ENCODE results near the gene KPRP.

DNA sequence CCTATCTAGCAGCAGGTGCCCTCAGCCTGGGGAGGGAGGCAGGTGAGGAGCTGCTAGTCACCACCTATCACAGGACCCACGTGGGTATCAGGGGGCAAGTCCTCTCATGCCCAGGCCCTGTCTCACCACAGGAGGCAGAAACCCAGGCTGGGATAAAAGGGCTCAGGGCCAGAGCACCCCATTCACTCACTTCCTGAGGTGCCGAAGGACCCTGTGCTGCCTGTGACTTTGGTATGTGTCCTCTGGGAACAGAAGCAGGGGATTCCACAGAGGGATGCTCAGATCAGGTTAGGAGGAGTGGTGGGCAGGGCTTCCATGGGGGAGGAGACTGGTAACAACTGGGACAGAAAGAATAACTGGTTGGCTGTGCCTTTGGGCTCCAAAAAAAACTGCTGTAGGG lies 28.3 kb downstream of the KPRP start, which contains the start of gene LCE1E:
- TF ChIP-seq GATA1 (IDR thresholded peaks at IDR 0.05; ENCODE audit: low read depth, low read length): no peak
- TF ChIP-seq POLR2A (IDR thresholded peaks at IDR 0.05; ENCODE audit: low read length): no peak

Data from erythroblast (primary cell).